H1 (cell line): ENCODE results near the gene EPHA6.

Source experiments
- CHD1 ChIP-seq: IDR thresholded peaks from 2 replicates; pipeline ENCODE4 v1.6.1; 2012; ENCODE audit warnings: low read depth, low read length, improper control_type of control experiment
- CTCF ChIP-seq, 3 experiments: IDR thresholded peaks; 1 replicate in 2 of 3; 2 replicates in 1 of 3; pipeline versions ENCODE4 v1.5.1 to v1.6.1; 2011; ENCODE audit warnings: low read length in 3 of 3, mild to moderate bottlenecking in 3 of 3, inconsistent platforms in 2 of 3, low read depth in 1 of 3, moderate library complexity in 1 of 3; ENCODE audit not compliant: insufficient read depth in 1 of 3; ENCODE audit errors: control extremely low read depth in 1 of 3
- E2F6 ChIP-seq: IDR thresholded peaks from 2 replicates; pipeline ENCODE4 v1.6.1; 2012; ENCODE audit warnings: inconsistent platforms
- EP300 ChIP-seq, 2 experiments: IDR thresholded peaks; 1 replicate in 1 of 2; 2 replicates in 1 of 2; pipeline ENCODE4 v1.6.1; 2011 to 2012; ENCODE audit warnings: low read depth in 2 of 2, low read length in 2 of 2, mild to moderate bottlenecking in 2 of 2, borderline replicate concordance in 1 of 2, inconsistent platforms in 1 of 2, moderate library complexity in 1 of 2
- EZH2 ChIP-seq: fragments of 200-600 bp; sonication (generic); IDR thresholded peaks from 2 replicates; pipeline ENCODE4 v1.7.1; 2012; ENCODE audit warnings: low read depth, mild to moderate bottlenecking, moderate library complexity, low read length, inconsistent platforms; ENCODE audit not compliant: severe bottlenecking
- MAX ChIP-seq: IDR thresholded peaks from 2 replicates; pipeline ENCODE4 v1.6.1; 2012; ENCODE audit warnings: inconsistent platforms
- PHF8 ChIP-seq: fragments of 200-600 bp; sonication (generic); conservative IDR thresholded peaks from 2 replicates; pipeline ENCODE4 v1.7.1; 2012; ENCODE audit warnings: low read depth, mild to moderate bottlenecking, inconsistent platforms, low read length, moderate library complexity
- POLR2A ChIP-seq, 2 experiments: IDR thresholded peaks; 1 replicate in 1 of 2; 2 replicates in 1 of 2; pipeline ENCODE4 v1.6.1; 2011; ENCODE audit warnings: low read depth in 2 of 2, low read length in 2 of 2, mild to moderate bottlenecking in 2 of 2; ENCODE audit errors: control extremely low read depth in 1 of 2
- POLR2AphosphoS5 ChIP-seq: IDR thresholded peaks from 2 replicates; pipeline ENCODE4 v1.6.1; 2011; ENCODE audit warnings: low read depth, low read length
- RAD21 ChIP-seq, 2 experiments: IDR thresholded peaks in 1 of 2; conservative IDR thresholded peaks in 1 of 2; 2 replicates each; pipeline ENCODE4 v1.6.1; 2011; ENCODE audit warnings: low read depth in 2 of 2, low read length in 2 of 2, improper control_type of control experiment in 1 of 2, inconsistent platforms in 1 of 2, mild to moderate bottlenecking in 1 of 2, moderate library complexity in 1 of 2
- RBBP5 ChIP-seq: IDR thresholded peaks from 2 replicates; pipeline ENCODE4 v1.7.1; 2012; ENCODE audit warnings: low read depth, mild to moderate bottlenecking, inconsistent platforms, low read length, moderate library complexity, borderline replicate concordance
- SP1 ChIP-seq: IDR thresholded peaks from 2 replicates; pipeline ENCODE4 v1.6.1; 2011; ENCODE audit warnings: low read depth, low read length
- TBP ChIP-seq: IDR thresholded peaks from 2 replicates; pipeline ENCODE4 v1.6.1; 2011; ENCODE audit warnings: low read depth, low read length, improper control_type of control experiment

- TF ChIP-seq SP1, result no peak
- TF ChIP-seq CTCF (IDR thresholded peaks at IDR 0.05; ENCODE audit: control extremely low read depth in 1 of 3, insufficient read depth in 1 of 3, low read depth in 1 of 3, low read length in 3 of 3), result no peak
- TF ChIP-seq POLR2AphosphoS5, result no peak
- no peak for TF ChIP-seq RAD21 (IDR thresholded peaks at IDR 0.05 in 1 of 2, conservative IDR thresholded peaks at IDR 0.05 in 1 of 2; ENCODE audit: low read depth in 2 of 2, low read length in 2 of 2)
- no peak for TF ChIP-seq MAX
- TF ChIP-seq EP300 (IDR thresholded peaks at IDR 0.05; ENCODE audit: borderline replicate concordance in 1 of 2, low read depth in 2 of 2, low read length in 2 of 2), result no peak
- TF ChIP-seq E2F6, result no peak
- TF ChIP-seq EZH2, result no peak
- no peak for TF ChIP-seq RBBP5
- no peak for TF ChIP-seq POLR2A (IDR thresholded peaks at IDR 0.05; ENCODE audit: control extremely low read depth in 1 of 2, low read depth in 2 of 2, low read length in 2 of 2)
- no peak for TF ChIP-seq PHF8
- no peak for TF ChIP-seq CHD1
- TF ChIP-seq TBP, result no peak
Observed at GRCh38 chr3:97076673-97077072, 262.3 kb downstream of the EPHA6 start.
